Brain microvascular endothelial cell (primary cell): Measurements from ENCODE around the gene RXFP4.

Source experiments
- DNase-seq: peaks from one replicate; pipeline ENCODE4 v3.0.0-alpha.2; 2020
- H3K27ac ChIP-seq: fragments of 250-450 bp; sonication (Bioruptor Pico); 2 replicates; pipeline ENCODE4 v1.5.1; 2020; ENCODE audit warnings: mild to moderate bottlenecking, moderate library complexity
- H3K27me3 ChIP-seq: fragments of 250-450 bp; sonication (Bioruptor Pico); replicated peaks from 2 replicates; pipeline ENCODE4 v1.5.1; 2020; ENCODE audit warnings: mild to moderate bottlenecking
- H3K36me3 ChIP-seq: fragments of 250-450 bp; sonication (Bioruptor Pico); replicated peaks from 2 replicates; pipeline ENCODE4 v1.5.1; 2020; ENCODE audit warnings: mild to moderate bottlenecking
- H3K4me3 ChIP-seq: 2 replicates; pipeline ENCODE4 v1.5.1; 2011; ENCODE audit warnings: low read depth, mild to moderate bottlenecking, control low read depth, low read length, moderate library complexity
- CTCF ChIP-seq: IDR thresholded peaks from 2 replicates; pipeline ENCODE4 v1.5.1; 2011; ENCODE audit warnings: low read depth, mild to moderate bottlenecking, moderate library complexity, low read length, control low read depth, inconsistent platforms; ENCODE audit errors: missing control alignments
- in situ Hi-C: cut with HindIII; loops from 2 replicates; pipeline ENCODE4 v1.10.0; 2017; ENCODE audit warnings: low sequenced_read_pairs, low pct_ligation_motif_present

The RXFP4 gene

GRCh38 chr1:155960081-155960745, 18.8 kb downstream of the RXFP4 start:
- no peak for TF ChIP-seq CTCF
- no peak for DNase-seq
- in situ Hi-C loops: no loop called here
- no peak overlapping the region for H3K4me3 ChIP-seq
- peaks cover 82% of the 10 kb centered on the region for H3K36me3 ChIP-seq
- H3K27ac ChIP-seq: peak overlapping the region; percentile 67
- H3K27me3 ChIP-seq: no peaks in the 10 kb centered on the region

- TF ChIP-seq CTCF: peak; percentile 65
- peaks cover 87% of the 10 kb centered on the region for H3K36me3 ChIP-seq
- in situ Hi-C loops: no loop called here
- H3K27ac ChIP-seq: peak overlapping the region; percentile 85
- DNase-seq: peak; percentile 96
- H3K27me3 ChIP-seq: no peaks in the 10 kb centered on the region
- no peak overlapping the region for H3K4me3 ChIP-seq
Observed at GRCh38 chr1:155961937-155962336, 20.5 kb downstream of the RXFP4 start.

GRCh38 chr1:155962599-155963211, 21.3 kb downstream of the RXFP4 start:
- Histone ChIP-seq H3K27me3 (no peaks in the 10 kb centered on the region), H3K27ac (peak overlapping the region; percentile 85), H3K36me3 (peaks cover 87% of the 10 kb centered on the region), H3K4me3 (no peak overlapping the region)
- no peak for DNase-seq
- in situ Hi-C loops: no loop called here
- TF ChIP-seq CTCF: no peak

GRCh38 chr1:155964193-155964592, 22.8 kb downstream of the RXFP4 start:
- in situ Hi-C loops: no loop called here
- Histone ChIP-seq H3K27me3 (no peaks in the 10 kb centered on the region), H3K36me3 (peaks cover 86% of the 10 kb centered on the region), H3K27ac (no peak overlapping the region), H3K4me3 (no peak overlapping the region)
- no peak for DNase-seq
- no peak for TF ChIP-seq CTCF

- Histone ChIP-seq H3K36me3 (peaks cover 75% of the 10 kb centered on the region), H3K27me3 (no peaks in the 10 kb centered on the region), H3K27ac (no peak overlapping the region), H3K4me3 (no peak overlapping the region)
- peak; percentile 48 for TF ChIP-seq CTCF
- in situ Hi-C loops: no loop called here
- no peak for DNase-seq
Observed at GRCh38 chr1:155966135-155966534, 24.7 kb downstream of the RXFP4 start.
